HG03095 (cell line): ENCODE results near the gene VSTM1.

Source experiments
- ATAC-seq: cut with Tn5 transposase; IDR thresholded peaks from one replicate; pipeline ENCODE4 v1.9.1; 2021; ENCODE audit warnings: moderate library complexity; ENCODE audit not compliant: unreplicated experiment

Gene VSTM1

DNA sequence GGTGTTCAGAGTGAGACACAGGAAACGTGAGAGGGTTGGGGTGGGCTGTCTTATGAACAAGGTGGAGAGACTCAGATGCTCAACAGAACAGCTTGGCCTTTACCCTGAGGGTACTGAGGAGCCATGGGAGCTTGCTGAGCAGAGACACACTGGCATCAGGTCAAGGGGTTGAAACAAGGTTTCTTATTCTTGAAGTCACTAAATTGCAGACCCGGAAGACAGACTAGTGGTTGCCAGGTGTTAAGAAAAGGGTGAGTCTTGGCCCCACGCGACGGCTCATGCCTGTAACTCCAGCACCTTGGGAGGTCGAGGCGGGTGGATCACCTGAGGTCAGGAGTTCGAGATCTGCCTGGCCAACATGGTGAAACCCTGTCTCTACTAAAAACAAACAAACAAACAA, 49.8 kb downstream of the VSTM1 start:
- no peak for ATAC-seq

GRCh38 chr19:54011507-54012211, 52.0 kb downstream of the VSTM1 start:
- no peak for ATAC-seq

DNA sequence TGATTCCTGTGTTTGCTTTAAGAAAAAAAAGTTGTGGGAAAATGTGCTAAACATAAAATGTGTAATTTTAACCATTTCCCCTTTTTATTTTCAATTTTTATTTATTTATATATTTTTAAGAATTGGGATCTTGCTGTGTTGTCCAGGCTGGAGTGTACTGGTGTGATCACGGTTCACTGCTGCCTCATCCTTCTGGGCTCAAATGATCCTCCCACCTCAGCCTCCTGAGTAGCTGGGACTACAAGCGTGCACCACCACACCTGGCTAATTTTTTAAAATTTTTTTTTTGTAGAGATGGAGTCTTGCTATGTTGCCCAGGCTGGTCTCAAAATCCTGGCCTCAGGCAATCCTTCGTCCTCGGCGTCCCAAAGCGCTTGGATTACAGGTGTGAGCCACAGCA, 53.2 kb downstream of the VSTM1 start:
- ATAC-seq: no peak

DNA sequence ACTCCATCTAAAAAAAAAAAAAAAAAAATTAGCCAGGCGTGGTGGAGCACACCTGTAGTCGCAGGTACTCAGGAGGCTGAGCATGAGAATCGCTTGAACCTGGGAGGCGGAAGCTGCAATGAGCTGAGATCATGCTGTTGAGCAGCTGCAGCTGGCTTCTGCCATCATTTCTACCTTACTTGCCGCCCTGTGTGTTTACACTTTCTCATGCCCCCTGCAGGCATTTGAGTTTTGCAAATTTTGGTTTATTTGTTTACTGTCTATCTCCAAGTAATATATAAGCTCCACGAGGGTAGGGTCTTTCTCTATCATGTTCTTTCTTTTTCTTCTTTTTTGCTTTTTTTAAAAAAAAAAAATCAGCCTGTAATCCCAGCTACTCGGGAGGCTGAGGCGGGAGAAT, 54.3 kb downstream of the VSTM1 start:
- no peak for ATAC-seq

GRCh38 chr19:54002495-54003315, 61.0 kb downstream of the VSTM1 start:
- ATAC-seq: no peak

DNA sequence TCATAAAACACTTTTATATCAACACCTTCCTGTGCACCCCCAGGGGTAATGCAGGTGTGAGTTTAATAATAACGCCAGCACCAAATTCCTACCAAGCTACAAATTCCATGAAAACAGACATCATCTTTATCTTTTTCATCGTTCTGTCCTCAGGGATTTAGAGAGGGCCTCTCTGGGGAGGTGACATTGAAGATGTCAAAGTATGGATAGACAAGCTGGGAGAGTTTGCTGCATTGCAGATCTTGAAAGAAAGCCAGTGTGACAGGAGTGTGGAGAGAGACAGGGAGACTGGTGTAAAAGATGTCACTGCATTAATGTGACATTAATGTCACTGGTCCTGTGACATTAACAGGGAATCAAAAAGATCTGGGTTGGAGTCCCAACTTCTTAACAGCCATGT, 62.2 kb downstream of the VSTM1 start:
- no peak for ATAC-seq

- no peak for ATAC-seq
Measured at GRCh38 chr19:53999694-54000093, 64.0 kb downstream of the VSTM1 start.

- no peak for ATAC-seq
Measured at GRCh38 chr19:53998223-53998622, 65.5 kb downstream of the VSTM1 start.

- ATAC-seq: no peak
Measured at GRCh38 chr19:53994811-53995210, 68.9 kb downstream of the VSTM1 start.

DNA sequence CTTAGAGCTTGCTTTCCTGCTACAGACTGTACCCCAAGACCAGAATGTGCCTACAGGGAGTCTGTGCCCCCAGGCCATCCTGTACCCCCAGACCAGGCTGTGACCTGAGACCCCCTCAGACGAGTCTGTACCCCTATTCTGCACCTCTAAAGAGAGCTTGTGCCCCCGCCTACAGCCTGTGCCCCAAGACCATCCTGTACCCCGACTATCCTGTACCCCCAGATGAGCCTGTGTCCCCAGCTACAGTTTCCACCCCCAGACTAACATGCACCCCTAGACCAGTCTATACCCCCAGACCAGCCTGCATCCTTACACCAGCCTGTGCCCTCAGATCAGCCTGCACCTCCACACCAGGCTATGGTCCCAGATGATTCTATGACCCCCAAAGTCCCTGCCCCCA, 70.2 kb downstream of the VSTM1 start:
- ATAC-seq: no peak

GRCh38 chr19:53992815-53993214, 70.9 kb downstream of the VSTM1 start:
- no peak for ATAC-seq

DNA sequence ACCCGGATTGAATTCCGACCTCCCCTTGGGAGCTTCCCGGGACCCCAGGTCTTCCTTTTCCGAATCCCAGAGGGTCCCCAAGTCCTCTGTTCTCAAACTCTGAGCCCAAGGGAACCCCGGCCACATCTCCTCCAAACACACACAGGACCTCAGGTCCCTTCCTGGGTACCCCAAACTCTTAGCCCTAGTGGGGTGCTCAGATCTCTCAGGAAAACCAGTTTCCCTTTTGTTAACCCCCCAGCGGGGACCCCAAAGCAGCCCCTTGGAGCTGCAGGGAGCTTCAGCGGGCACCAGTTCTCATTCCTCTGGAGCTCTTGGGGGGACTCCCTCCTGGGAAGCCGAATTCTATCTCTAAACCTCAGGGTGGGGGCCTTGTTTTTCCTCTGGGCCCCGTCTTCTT, 71.5 kb downstream of the VSTM1 start:
- ATAC-seq: no peak

- no peak for ATAC-seq
Measured at GRCh38 chr19:53991224-53992113, 72.2 kb downstream of the VSTM1 start, which contains the start of gene CACNG6. Gene CACNG6 (plus strand): TSS chr19:53991637. CDS start chr19:53992878, 1,241 bp downstream.
